H1 (cell line): ENCODE measurements around the gene SPANXN5. TPM values are rescaled to one million over a fixed set of nuclear protein-coding genes. Genes with fewer than 3 reads are reported as not detected.

ENCODE experiments used
- CTCF ChIA-PET: fragments of 300-600 bp; sonication (Branson Sonifier 250); formaldehyde crosslinking; loops from one replicate; lab custom pipeline; 2021; ENCODE audit not compliant: partially characterized antibody; lab: Charles Lee
- POLR2A ChIA-PET: fragments of 300-600 bp; sonication (Branson Sonifier 250); formaldehyde crosslinking; loops from one replicate; lab custom pipeline; 2021; ENCODE audit warnings: inconsistent platforms; ENCODE audit not compliant: partially characterized antibody; lab: Charles Lee
- DNase-seq, 2 experiments: peaks; one replicate each; pipeline versions ENCODE4 v3.0.0 to v3.0.0-alpha.2; 2010 to 2022; ENCODE audit warnings: low spot score in 2 of 2, low read depth in 1 of 2, mixed read lengths in 1 of 2
- FAIRE-seq: peaks from 2 replicates; lab custom pipeline; 2011; peaks lifted over from hg19 to GRCh38; lab: Jason Lieb, UNC
- H2AFZ ChIP-seq: 2 replicates; pipeline ENCODE4 v1.8.1; 2012; ENCODE audit warnings: low read length, inconsistent platforms
- H2AK5ac ChIP-seq: 2 replicates; pipeline ENCODE4 v1.6.1; 2013; ENCODE audit warnings: low read depth, low read length
- H2BK120ac ChIP-seq: replicated peaks from 2 replicates; pipeline ENCODE3; 2013; ENCODE audit warnings: low read depth, low read length, inconsistent platforms
- H2BK12ac ChIP-seq: 2 replicates; pipeline ENCODE4 v1.6.1; 2013; ENCODE audit warnings: low read depth, low read length
- H2BK15ac ChIP-seq: 2 replicates; pipeline ENCODE4 v1.6.1; 2013; ENCODE audit warnings: low read length
- H2BK20ac ChIP-seq: 2 replicates; pipeline ENCODE4 v1.6.1; 2013; ENCODE audit warnings: low read length
- H2BK5ac ChIP-seq: 2 replicates; pipeline ENCODE4 v1.6.1; 2013; ENCODE audit warnings: low read depth, low read length
- H3K14ac ChIP-seq: 2 replicates; pipeline ENCODE4 v1.6.1; 2013; ENCODE audit warnings: inconsistent platforms; ENCODE audit not compliant: insufficient read length
- H3K18ac ChIP-seq: 2 replicates; pipeline ENCODE4 v1.6.1; 2013; ENCODE audit warnings: low read length; ENCODE audit errors: extremely low read depth
- H3K23ac ChIP-seq: 2 replicates; pipeline ENCODE4 v1.6.1; 2013; ENCODE audit warnings: inconsistent platforms; ENCODE audit not compliant: insufficient read length
- H3K23me2 ChIP-seq: 2 replicates; pipeline ENCODE4 v1.6.1; 2013; ENCODE audit warnings: low read depth, low read length
- H3K27ac ChIP-seq: 2 replicates; pipeline ENCODE4 v1.6.1; 2011; ENCODE audit warnings: low read depth, low read length, inconsistent platforms
- H3K27me3 ChIP-seq, 4 experiments: replicated peaks in 1 of 4; 1 replicate in 1 of 4; 2 replicates in 3 of 4; pipeline versions ENCODE4 v1.6.1 to v1.8.1; 2011 to 2013; ENCODE audit warnings: low read length in 3 of 4, mild to moderate bottlenecking in 3 of 4, inconsistent platforms in 2 of 4, mixed read lengths in 2 of 4, moderate library complexity in 1 of 4; ENCODE audit not compliant: control insufficient read depth in 3 of 4, insufficient read depth in 3 of 4; ENCODE audit errors: extremely low read depth in 1 of 4
- H3K36me3 ChIP-seq, 4 experiments: 2 replicates each; pipeline versions ENCODE4 v1.6.1 to v1.8.1; 2011 to 2013; ENCODE audit warnings: mild to moderate bottlenecking in 4 of 4, low read length in 3 of 4, moderate library complexity in 2 of 4, control low read depth in 1 of 4, inconsistent platforms in 1 of 4; ENCODE audit not compliant: insufficient read depth in 4 of 4, control insufficient read depth in 2 of 4
- H3K4ac ChIP-seq: replicated peaks from 2 replicates; pipeline ENCODE3; 2013; ENCODE audit warnings: low read length, low read depth, mixed read lengths, inconsistent platforms; ENCODE audit not compliant: insufficient read length
- H3K4me1 ChIP-seq, 4 experiments: replicated peaks in 1 of 4; 1 replicate in 1 of 4; 2 replicates in 3 of 4; pipeline versions ENCODE4 v1.6.1 to v1.8.1; 2011 to 2013; ENCODE audit warnings: low read length in 3 of 4, inconsistent platforms in 2 of 4, mixed read lengths in 1 of 4; ENCODE audit not compliant: insufficient read depth in 4 of 4, control insufficient read depth in 3 of 4
- H3K4me2 ChIP-seq, 2 experiments: 2 replicates each; pipeline versions ENCODE4 v1.6.1 to v1.8.1; 2011 to 2013; ENCODE audit warnings: low read depth in 2 of 2, low read length in 2 of 2, control low read depth in 1 of 2, inconsistent platforms in 1 of 2, mild to moderate bottlenecking in 1 of 2; ENCODE audit not compliant: insufficient read depth in 1 of 2
- H3K4me3 ChIP-seq, 4 experiments: fragments of 200-600, 300-600 bp in 1 of 4; sonication (generic), shearing (Covaris generic), sonication (Bioruptor Twin) in 1 of 4; 2 replicates each; pipeline versions ENCODE4 v1.5.1 to v1.8.1; 2011 to 2016; ENCODE audit warnings: low read length in 4 of 4, low read depth in 3 of 4, control low read depth in 2 of 4, inconsistent platforms in 2 of 4, mild to moderate bottlenecking in 2 of 4, mixed read lengths in 1 of 4, moderate library complexity in 1 of 4; ENCODE audit not compliant: insufficient read depth in 2 of 4; ENCODE audit errors: extremely low read depth in 1 of 4
- H3K56ac ChIP-seq: replicated peaks from 2 replicates; pipeline ENCODE3; 2013; ENCODE audit warnings: low read depth, mild to moderate bottlenecking, mixed read lengths, low read length, inconsistent platforms; ENCODE audit not compliant: insufficient read length
- H3K79me1 ChIP-seq: 2 replicates; pipeline ENCODE4 v1.6.1; 2013; ENCODE audit warnings: low read depth, low read length, control low read depth
- H3K79me2 ChIP-seq, 2 experiments: 2 replicates each; pipeline versions ENCODE4 v1.6.1 to v1.8.1; 2012 to 2013; ENCODE audit warnings: low read length in 2 of 2, mild to moderate bottlenecking in 2 of 2, inconsistent platforms in 1 of 2; ENCODE audit not compliant: insufficient read depth in 2 of 2, control insufficient read depth in 1 of 2
- H3K9ac ChIP-seq, 4 experiments: replicated peaks in 1 of 4; 1 replicate in 1 of 4; 2 replicates in 3 of 4; pipeline versions ENCODE4 v1.6.1 to v1.8.1; 2011 to 2013; ENCODE audit warnings: low read depth in 3 of 4, low read length in 3 of 4, control low read depth in 2 of 4, mild to moderate bottlenecking in 2 of 4, moderate library complexity in 2 of 4, inconsistent platforms in 1 of 4; ENCODE audit errors: extremely low read depth in 1 of 4
- H3K9me3 ChIP-seq, 2 experiments: 2 replicates each; pipeline versions ENCODE4 v1.6.1 to v1.8.1; 2012 to 2013; ENCODE audit warnings: mild to moderate bottlenecking in 2 of 2, moderate library complexity in 2 of 2, control low read depth in 1 of 2, inconsistent platforms in 1 of 2, low read depth in 1 of 2, low read length in 1 of 2, mixed read lengths in 1 of 2; ENCODE audit not compliant: insufficient read depth in 2 of 2
- H4K20me1 ChIP-seq, 2 experiments: replicated peaks in 1 of 2; 2 replicates each; pipeline versions ENCODE3 to v1.8.1; 2011 to 2013; ENCODE audit warnings: inconsistent platforms in 2 of 2, low read length in 2 of 2, mild to moderate bottlenecking in 1 of 2; ENCODE audit not compliant: insufficient read depth in 2 of 2, control insufficient read depth in 1 of 2
- H4K5ac ChIP-seq: 2 replicates; pipeline ENCODE4 v1.6.1; 2013; ENCODE audit warnings: low read length, low read depth, mixed read lengths, inconsistent platforms; ENCODE audit not compliant: insufficient read length
- H4K8ac ChIP-seq: 2 replicates; pipeline ENCODE4 v1.8.0; 2013; ENCODE audit warnings: mild to moderate bottlenecking, moderate library complexity, low read length, inconsistent platforms; ENCODE audit not compliant: insufficient read depth; ENCODE audit errors: extremely low read depth
- H4K91ac ChIP-seq: replicated peaks from 2 replicates; pipeline ENCODE3; 2013; ENCODE audit warnings: low read length, mixed read lengths, inconsistent platforms; ENCODE audit not compliant: insufficient read length
- ATF2 ChIP-seq: IDR thresholded peaks from 2 replicates; pipeline ENCODE4 v1.6.1; 2012; ENCODE audit warnings: low read length, inconsistent platforms
- BACH1 ChIP-seq: IDR thresholded peaks from 2 replicates; pipeline ENCODE4 v1.6.1; 2012; ENCODE audit warnings: low read length, improper control_type of control experiment
- CBX8 ChIP-seq: fragments of 300-800, 300-1000 bp; sonication (generic); IDR thresholded peaks from 2 replicates; pipeline ENCODE4 v1.7.1; 2016; ENCODE audit warnings: low read depth, low read length, borderline replicate concordance
- CREB1 ChIP-seq: IDR thresholded peaks from 2 replicates; pipeline ENCODE4 v1.6.1; 2012; ENCODE audit warnings: inconsistent platforms
- CTBP2 ChIP-seq: IDR thresholded peaks from 2 replicates; pipeline ENCODE4 v1.7.0; 2011; ENCODE audit warnings: borderline replicate concordance, mild to moderate bottlenecking, moderate library complexity, mixed read lengths, low read length; ENCODE audit not compliant: insufficient read depth, insufficient read length
- GTF2F1 ChIP-seq: IDR thresholded peaks from 2 replicates; pipeline ENCODE4 v1.6.1; 2012; ENCODE audit warnings: low read depth, low read length, improper control_type of control experiment, borderline replicate concordance
- HDAC6 ChIP-seq: IDR thresholded peaks from one replicate; pipeline ENCODE4 v1.7.1; 2012; ENCODE audit warnings: low read depth, mild to moderate bottlenecking, inconsistent platforms, low read length, moderate library complexity
- KDM4A ChIP-seq: IDR thresholded peaks from one replicate; pipeline ENCODE4 v1.7.1; 2012; ENCODE audit warnings: low read depth, mild to moderate bottlenecking, moderate library complexity, low read length, inconsistent platforms; ENCODE audit not compliant: severe bottlenecking
- POU5F1 ChIP-seq: IDR thresholded peaks from 2 replicates; pipeline ENCODE4 v1.6.1; 2011; ENCODE audit warnings: low read depth, mild to moderate bottlenecking, low read length, moderate library complexity
- RXRA ChIP-seq: IDR thresholded peaks from 2 replicates; pipeline ENCODE4 v1.6.1; 2011; ENCODE audit warnings: low read depth, mild to moderate bottlenecking, low read length, moderate library complexity; ENCODE audit not compliant: insufficient read depth
- SUZ12 ChIP-seq: fragments of 200-600 bp; sonication (generic); IDR thresholded peaks from 2 replicates; pipeline ENCODE4 v1.6.1; 2012; ENCODE audit warnings: mild to moderate bottlenecking, inconsistent platforms, low read length, moderate library complexity, mixed read lengths
- WGBS, 2 experiments: shearing (Covaris generic) in 1 of 2; methylation state at CpG; one replicate each; pipeline versions ENCODE4 v1.1.6 to v1.1.7; 2013 to 2015; ENCODE audit warnings: low lambda C conversion rate in 2 of 2, mixed read lengths in 2 of 2, inconsistent platforms in 1 of 2, low coverage in 1 of 2, missing lambda C conversion rate in 1 of 2; ENCODE audit not compliant: insufficient replicate concordance in 2 of 2, insufficient coverage in 1 of 2, insufficient read length in 1 of 2; ENCODE audit errors: extremely low coverage in 1 of 2, missing lambda C conversion rate in 1 of 2; 5-methylcytosine and 5-hydroxymethylcytosine counted together
- polyA plus RNA-seq, 7 experiments: library from polyadenylated mRNA; depleted of rRNA in 3 of 7; stranded (reverse) in 5 of 7; unstranded in 2 of 7; fragments of >200 nt in 5 of 7; fragments of 200-250 nt in 2 of 7; gene quantifications; 1 replicate in 5 of 7; 2 replicates in 1 of 7; 4 replicates in 1 of 7; pipeline versions ENCODE4 v1.2.1 to v1.2.3, GENCODE V29; 2011 to 2013; ENCODE audit warnings: missing spikeins in 2 of 7, mixed read lengths in 2 of 7
- total RNA-seq: library from RNA; stranded (reverse); fragmentation: NEBNext Ultra II Directional; extraction: Animal tissue kit (Norgen Biotek cat#: 25700); gene quantifications from 2 replicates; pipeline ENCODE4 v1.2.1, GENCODE V29; 2021

The SPANXN5 gene
- total and polyA plus RNA-seq, 2 of the 8 experiments (the other 6 are each of a cell fraction or from before 2014, with no cell fraction given) = not detected

DNA sequence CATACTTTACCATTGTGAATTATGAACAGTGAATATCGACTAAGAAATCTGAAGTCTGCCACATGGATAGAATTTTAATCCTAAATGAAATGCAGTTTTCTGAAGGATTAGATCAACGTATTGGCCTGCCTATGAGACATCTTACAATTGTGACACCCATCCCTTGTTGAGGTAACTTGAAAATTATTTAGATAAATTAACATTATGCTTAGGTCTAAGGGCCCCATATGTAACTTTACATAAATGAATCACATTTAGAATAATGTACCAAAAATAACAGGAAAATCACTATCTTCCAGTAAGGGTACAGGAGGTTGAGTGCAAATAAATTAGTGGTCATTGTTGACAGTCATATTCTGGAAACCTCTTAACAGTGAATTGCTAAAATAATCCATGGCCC, 27.4 kb upstream of the SPANXN5 start:
- no peak overlapping the region for H3K9ac ChIP-seq
- no peak overlapping the region for H3K27ac ChIP-seq
- no peak overlapping the region for H3K18ac ChIP-seq
- no peak overlapping the region for H3K4me3 ChIP-seq
- no peak overlapping the region for H3K4ac ChIP-seq
- H2AK5ac ChIP-seq = no peak overlapping the region
- H4K20me1 ChIP-seq = no peaks in the 10 kb centered on the region
- ChIA-PET CTCF (no interaction called here), POLR2A (no interaction called here)
- no peak overlapping the region for H3K23ac ChIP-seq
- no peaks in the 10 kb centered on the region for H3K27me3 ChIP-seq
- H3K23me2 ChIP-seq = no peaks in the 10 kb centered on the region
- no peak overlapping the region for H2BK20ac ChIP-seq
- peaks cover 3 to 30% of the 10 kb centered on the region in 2 experiments; a peak in 2 of 4 replicates for H3K9me3 ChIP-seq
- no peaks in the 10 kb centered on the region for H3K4me1 ChIP-seq
- no peaks in the 10 kb centered on the region for H3K79me1 ChIP-seq
- H2BK15ac ChIP-seq = no peak overlapping the region
- H3K14ac ChIP-seq = no peak overlapping the region
- no peak overlapping the region for H2BK120ac ChIP-seq
- TF ChIP-seq CTBP2 = no peak
- TF ChIP-seq POU5F1 = no peak
- TF ChIP-seq CBX8 = no peak
- no peak for TF ChIP-seq GTF2F1
- no peak for TF ChIP-seq KDM4A
- TF ChIP-seq CREB1 = no peak
- no peak for TF ChIP-seq RXRA
- no peak for TF ChIP-seq HDAC6
- TF ChIP-seq ATF2 = no peak
- TF ChIP-seq BACH1 = no peak
- TF ChIP-seq SUZ12 = no peak
- no peak overlapping the region for H3K56ac ChIP-seq
- H3K36me3 ChIP-seq = no peaks in the 10 kb centered on the region
- DNase-seq = no peak
- WGBS, 2 experiments = 60% methylated on average over 2 of the region's 2 CpGs; no CpG with 5 or more reads in 1 of the 2 experiments
- H3K4me2 ChIP-seq = no peak overlapping the region
- H3K79me2 ChIP-seq = no peaks in the 10 kb centered on the region
- no peak overlapping the region for H2BK12ac ChIP-seq
- no peak overlapping the region for H4K91ac ChIP-seq
- H4K5ac ChIP-seq = no peak overlapping the region
- H2AFZ ChIP-seq = no peak overlapping the region
- no peak overlapping the region for H2BK5ac ChIP-seq
- FAIRE-seq = no peak
- no peak overlapping the region for H4K8ac ChIP-seq
